HEK293 (cell line): ENCODE data around the gene PPP1R11.

Source experiments
- INSM2 ChIP-seq: fragments of 450-650 bp; formaldehyde crosslinking; IDR thresholded peaks from 2 replicates; pipeline ENCODE4 v1.5.1; 2016; ENCODE audit warnings: missing biosample characterization, missing genetic modification characterization
- MYNN ChIP-seq: fragments of 450-650 bp; formaldehyde crosslinking; IDR thresholded peaks from 2 replicates; pipeline ENCODE4 v1.5.1; 2016; ENCODE audit warnings: missing biosample characterization, missing genetic modification characterization, borderline replicate concordance
- PRDM10 ChIP-seq: fragments of 450-650 bp; formaldehyde crosslinking; IDR thresholded peaks from 2 replicates; pipeline ENCODE4 v1.5.1; 2016; ENCODE audit warnings: missing biosample characterization, missing genetic modification characterization
- SCRT2 ChIP-seq: fragments of 450-650 bp; formaldehyde crosslinking; IDR thresholded peaks from 2 replicates; pipeline ENCODE4 v1.5.1; 2016; ENCODE audit warnings: missing biosample characterization, missing genetic modification characterization
- SP2 ChIP-seq: fragments of 450-650 bp; formaldehyde crosslinking; IDR thresholded peaks from 2 replicates; pipeline ENCODE4 v1.5.1; 2016; ENCODE audit warnings: missing biosample characterization, missing genetic modification characterization
- ZBTB17 ChIP-seq: fragments of 450-650 bp; formaldehyde crosslinking; IDR thresholded peaks from 2 replicates; pipeline ENCODE4 v1.5.1; 2016; ENCODE audit warnings: missing biosample characterization, missing genetic modification characterization
- ZBTB48 ChIP-seq: fragments of 450-650 bp; formaldehyde crosslinking; IDR thresholded peaks from 2 replicates; pipeline ENCODE4 v1.5.1; 2016; ENCODE audit warnings: missing biosample characterization, missing genetic modification characterization
- ZEB2 ChIP-seq: fragments of 450-650 bp; formaldehyde crosslinking; IDR thresholded peaks from 2 replicates; pipeline ENCODE4 v1.5.1; 2016; ENCODE audit warnings: missing biosample characterization, missing genetic modification characterization
- ZNF169 ChIP-seq: fragments of 450-650 bp; formaldehyde crosslinking; IDR thresholded peaks from 2 replicates; pipeline ENCODE4 v1.5.1; 2016; ENCODE audit warnings: missing biosample characterization, missing genetic modification characterization
- ZNF202 ChIP-seq: fragments of 450-650 bp; formaldehyde crosslinking; IDR thresholded peaks from 2 replicates; pipeline ENCODE4 v1.5.1; 2016; ENCODE audit warnings: missing biosample characterization, missing genetic modification characterization, borderline replicate concordance
- ZNF23 ChIP-seq: fragments of 450-650 bp; formaldehyde crosslinking; IDR thresholded peaks from 2 replicates; pipeline ENCODE4 v1.5.1; 2016; ENCODE audit warnings: missing biosample characterization, missing genetic modification characterization, borderline replicate concordance
- ZNF274 ChIP-seq, 2 experiments: fragments of 200-500 bp in 1 of 2; fragments of 450-650 bp in 1 of 2; sonication (Bioruptor generic) in 1 of 2; formaldehyde crosslinking in 1 of 2; IDR thresholded peaks; 2 replicates each; pipeline versions ENCODE4 v1.5.1 to v1.6.1; 2014 to 2016; ENCODE audit warnings: borderline replicate concordance in 1 of 2, inconsistent platforms in 1 of 2, low read length in 1 of 2, missing biosample characterization in 1 of 2, missing genetic modification characterization in 1 of 2
- ZNF280C ChIP-seq: fragments of 450-650 bp; formaldehyde crosslinking; IDR thresholded peaks from 2 replicates; pipeline ENCODE4 v1.5.1; 2016; ENCODE audit warnings: missing biosample characterization, missing genetic modification characterization
- ZNF302 ChIP-seq: fragments of 450-650 bp; formaldehyde crosslinking; IDR thresholded peaks from 2 replicates; pipeline ENCODE4 v1.5.1; 2016; ENCODE audit warnings: missing biosample characterization, missing genetic modification characterization, low read depth
- ZNF324 ChIP-seq: fragments of 450-650 bp; formaldehyde crosslinking; IDR thresholded peaks from 2 replicates; pipeline ENCODE4 v1.5.1; 2016; ENCODE audit warnings: missing biosample characterization, missing genetic modification characterization
- ZNF366 ChIP-seq: fragments of 450-650 bp; formaldehyde crosslinking; conservative IDR thresholded peaks from 2 replicates; pipeline ENCODE4 v1.5.1; 2016; ENCODE audit warnings: missing biosample characterization, missing genetic modification characterization
- ZNF48 ChIP-seq: fragments of 450-650 bp; formaldehyde crosslinking; IDR thresholded peaks from 2 replicates; pipeline ENCODE4 v1.5.1; 2016; ENCODE audit warnings: missing biosample characterization, missing genetic modification characterization
- ZNF513 ChIP-seq: fragments of 450-650 bp; IDR thresholded peaks from 2 replicates; pipeline ENCODE4 v1.5.1; 2018; ENCODE audit warnings: missing biosample characterization, missing genetic modification characterization
- ZNF580 ChIP-seq: fragments of 450-650 bp; formaldehyde crosslinking; IDR thresholded peaks from 2 replicates; pipeline ENCODE4 v1.5.1; 2016; ENCODE audit warnings: missing biosample characterization, missing genetic modification characterization
- ZNF610 ChIP-seq: fragments of 450-650 bp; formaldehyde crosslinking; IDR thresholded peaks from 2 replicates; pipeline ENCODE4 v1.5.1; 2016; ENCODE audit warnings: missing biosample characterization, missing genetic modification characterization, borderline replicate concordance
- ZNF621 ChIP-seq: fragments of 450-650 bp; formaldehyde crosslinking; IDR thresholded peaks from 2 replicates; pipeline ENCODE4 v1.5.1; 2017; ENCODE audit warnings: missing biosample characterization, missing genetic modification characterization
- ZNF692 ChIP-seq: fragments of 450-650 bp; formaldehyde crosslinking; IDR thresholded peaks from 2 replicates; pipeline ENCODE4 v1.5.1; 2016; ENCODE audit warnings: missing biosample characterization, missing genetic modification characterization
- ZNF843 ChIP-seq: fragments of 450-650 bp; formaldehyde crosslinking; IDR thresholded peaks from 2 replicates; pipeline ENCODE4 v1.5.1; 2016; ENCODE audit warnings: missing biosample characterization, missing genetic modification characterization

PPP1R11 gene

GRCh38 chr6:30102970-30103871 lies 36.2 kb downstream of the PPP1R11 start (continued):
- peak; percentile 57; the same call in 1 of the 2 replicates for TF ChIP-seq ZEB2 (tag by site-specific recombination)
- peak; percentile 30; the same call in 1 of the 2 replicates for TF ChIP-seq ZBTB48
- TF ChIP-seq ZNF580 = 0 out of 2 replicates have a peak, but pooled peaks have one; percentile 37
- 0 out of 2 replicates have a peak, but pooled peaks have one; percentile 24 for TF ChIP-seq SP2 (tag by site-specific recombination)
- TF ChIP-seq ZNF621 (tag by site-specific recombination) = no peak
- peak; percentile 56; the same call in 1 of the 2 replicates for TF ChIP-seq ZBTB17 (tag by site-specific recombination)
- TF ChIP-seq ZNF843 (tag by site-specific recombination) = 0 out of 2 replicates have a peak, but pooled peaks have one; percentile 18
- TF ChIP-seq ZNF23 (tag by site-specific recombination) = no peak
- no peak for TF ChIP-seq ZNF169 (tag by site-specific recombination)
- TF ChIP-seq ZNF274 (IDR thresholded peaks at IDR 0.05; ENCODE audit: low read length) = no peak
- TF ChIP-seq ZNF274 (tag by site-specific recombination; IDR thresholded peaks at IDR 0.05; ENCODE audit: borderline replicate concordance) = no peak
- no peak for TF ChIP-seq ZNF280C
- no peak for TF ChIP-seq ZNF302 (tag by site-specific recombination)
- TF ChIP-seq SCRT2 (tag by site-specific recombination) = no peak
- peak; percentile 36; the same call in 1 of the 2 replicates for TF ChIP-seq ZNF692
- TF ChIP-seq PRDM10 (tag by site-specific recombination) = peak; percentile 79
- TF ChIP-seq ZNF202 (tag by site-specific recombination) = no peak
- peak; percentile 62; the same call in 1 of the 2 replicates for TF ChIP-seq ZNF324 (tag by site-specific recombination)
- peak; percentile 79 for TF ChIP-seq ZNF366
- 0 out of 2 replicates have a peak, but pooled peaks have one; percentile 53 for TF ChIP-seq ZNF610 (tag by site-specific recombination)
- TF ChIP-seq ZNF513 (tag by site-specific recombination) = no peak
- TF ChIP-seq INSM2 (tag by site-specific recombination) = no peak; the same call in 1 of the 2 replicates
- no peak for TF ChIP-seq ZNF48 (tag by site-specific recombination)
- TF ChIP-seq MYNN (tag by site-specific recombination) = no peak
